Naive B cell (primary cell): ENCODE results near the gene MCUB. TPM values are rescaled to one million over a fixed set of nuclear protein-coding genes. Genes with fewer than 3 reads are reported as not detected.

Source experiments
- ATAC-seq, 2 donors: fragments of 150-1000 bp; cut with Tn5 transposase; 2 replicates each; pipeline ENCODE4 v1.10.0; 2021; ENCODE audit warnings: low read depth in 2 of 2, mild to moderate bottlenecking in 2 of 2, moderate library complexity in 2 of 2
- DNase-seq: peaks from one replicate; pipeline ENCODE4 v3.0.0; 2022
- H3K27ac Mint-ChIP-seq, 6 donors: one replicate each; pipeline ENCODE4 v1.8.0; 2020 to 2022; ENCODE audit warnings: mild to moderate bottlenecking in 6 of 6, mixed read lengths in 6 of 6, moderate library complexity in 5 of 6, inconsistent platforms in 2 of 6
- H3K27me3 Mint-ChIP-seq, 3 donors: one replicate each; pipeline ENCODE4 v1.8.0; 2021 to 2022; ENCODE audit warnings: mixed read lengths in 3 of 3, mild to moderate bottlenecking in 1 of 3
- H3K36me3 Mint-ChIP-seq, 2 donors: one replicate each; pipeline ENCODE4 v1.8.0; 2020 to 2022; ENCODE audit warnings: mixed read lengths in 2 of 2, inconsistent platforms in 1 of 2, mild to moderate bottlenecking in 1 of 2
- H3K4me1 Mint-ChIP-seq, 3 donors: one replicate each; pipeline ENCODE4 v1.8.0; 2020 to 2022; ENCODE audit warnings: mixed read lengths in 3 of 3, inconsistent platforms in 1 of 3, mild to moderate bottlenecking in 1 of 3, moderate library complexity in 1 of 3
- H3K4me3 Mint-ChIP-seq, 8 donors: one replicate each; pipeline ENCODE4 v1.8.0; 2020 to 2022; ENCODE audit warnings: mild to moderate bottlenecking in 8 of 8, mixed read lengths in 8 of 8, moderate library complexity in 8 of 8, inconsistent platforms in 2 of 8
- H3K9me3 Mint-ChIP-seq, 7 donors: one replicate each; pipeline ENCODE4 v1.8.0; 2020 to 2022; ENCODE audit warnings: mixed read lengths in 7 of 7, mild to moderate bottlenecking in 5 of 7, inconsistent platforms in 2 of 7, moderate library complexity in 1 of 7
- polyA plus RNA-seq, 6 donors: library from polyadenylated mRNA; unstranded; fragments of 300-500 nt; fragmentation: Illumina TruSeq; gene quantifications; one replicate each; pipeline ENCODE4 v1.2.3, GENCODE V29; 2021; ENCODE audit warnings: low read depth in 6 of 6

Gene MCUB
- polyA plus RNA-seq, 6 donors from 2014 or later, result 118 to 213 (median 145) TPM

- no peak for DNase-seq
- H3K36me3 Mint-ChIP-seq, result peaks cover 18 to 24% of the 10 kb centered on the region in 2 donors
- H3K27ac Mint-ChIP-seq, result peak overlapping the region in 3 of 6 donors; percentile 7 to 56 (median 23)
- no peak overlapping the region for H3K4me3 Mint-ChIP-seq
- H3K27me3 Mint-ChIP-seq, result no peaks in the 10 kb centered on the region
- H3K4me1 Mint-ChIP-seq, result peaks cover 43 to 53% (median 47%) of the 10 kb centered on the region in 3 donors
- H3K9me3 Mint-ChIP-seq, result peaks cover 0 to 11% (median 3%) of the 10 kb centered on the region in 7 donors
- ATAC-seq, result no peak
These were observed 54.4 kb downstream of the MCUB start for GRCh38 chr4:109614466-109614865.

GRCh38 chr4:109615742-109616141 lies 55.7 kb downstream of the MCUB start:
- ATAC-seq (no peak), DNase-seq (no peak)
- H3K27me3 Mint-ChIP-seq, result no peaks in the 10 kb centered on the region
- peaks cover 37 to 47% (median 42%) of the 10 kb centered on the region in 3 donors for H3K4me1 Mint-ChIP-seq
- no peak overlapping the region for H3K4me3 Mint-ChIP-seq
- peaks cover 0 to 9% (median 3%) of the 10 kb centered on the region in 7 donors for H3K9me3 Mint-ChIP-seq
- H3K27ac Mint-ChIP-seq, result no peak overlapping the region
- peaks cover 6 to 16% of the 10 kb centered on the region in 2 donors for H3K36me3 Mint-ChIP-seq

- peaks cover 6 to 16% of the 10 kb centered on the region in 2 donors for H3K36me3 Mint-ChIP-seq
- no peak for ATAC-seq
- peaks cover 37 to 47% (median 42%) of the 10 kb centered on the region in 3 donors for H3K4me1 Mint-ChIP-seq
- no peak for DNase-seq
- H3K9me3 Mint-ChIP-seq, result peaks cover 0 to 8% (median 2%) of the 10 kb centered on the region in 7 donors
- no peak overlapping the region for H3K4me3 Mint-ChIP-seq
- H3K27me3 Mint-ChIP-seq, result no peaks in the 10 kb centered on the region
- H3K27ac Mint-ChIP-seq, result no peak overlapping the region
These were observed 56.2 kb downstream of the MCUB start for GRCh38 chr4:109616243-109616642.

- peaks cover 14 to 27% (median 22%) of the 10 kb centered on the region in 3 donors for H3K4me1 Mint-ChIP-seq
- H3K9me3 Mint-ChIP-seq, result no peaks in the 10 kb centered on the region
- no peak for DNase-seq
These were observed 62.6 kb downstream of the MCUB start for GRCh38 chr4:109622626-109623025.

GRCh38 chr4:109624536-109624935 lies 64.5 kb downstream of the MCUB start:
- no peaks in the 10 kb centered on the region for H3K9me3 Mint-ChIP-seq
- H3K36me3 Mint-ChIP-seq, result peaks cover 5 to 15% of the 10 kb centered on the region in 2 donors
- peak overlapping the region in 2 of 6 donors; percentile 19 to 39 for H3K27ac Mint-ChIP-seq
- DNase-seq, result no peak
- H3K4me1 Mint-ChIP-seq, result peaks cover 18 to 33% (median 27%) of the 10 kb centered on the region in 3 donors
- no peak for ATAC-seq
- no peaks in the 10 kb centered on the region for H3K27me3 Mint-ChIP-seq
- no peak overlapping the region for H3K4me3 Mint-ChIP-seq

More at GRCh38 chr4:109622626-109623025, 62.6 kb downstream of the MCUB start:
- H3K36me3 Mint-ChIP-seq, result peaks cover 5 to 23% of the 10 kb centered on the region in 2 donors
- no peaks in the 10 kb centered on the region for H3K27me3 Mint-ChIP-seq
- H3K4me3 Mint-ChIP-seq, result no peak overlapping the region
- no peak for ATAC-seq
- peak overlapping the region in 1 of 6 donors; percentile 11 for H3K27ac Mint-ChIP-seq

- H3K27me3 Mint-ChIP-seq, result no peaks in the 10 kb centered on the region
- H3K4me1 Mint-ChIP-seq, result peaks cover 36 to 42% (median 37%) of the 10 kb centered on the region in 3 donors
- peak overlapping the region in 2 of 6 donors; percentile 15 to 49 for H3K27ac Mint-ChIP-seq
These were observed 67.3 kb downstream of the MCUB start for GRCh38 chr4:109627361-109627760.

GRCh38 chr4:109629775-109630174 lies 69.7 kb downstream of the MCUB start:
- H3K27me3 Mint-ChIP-seq, result no peaks in the 10 kb centered on the region
- H3K4me3 Mint-ChIP-seq, result peak overlapping the region in 1 of 8 donors; percentile 25
- H3K36me3 Mint-ChIP-seq, result no peaks in the 10 kb centered on the region
- ATAC-seq, result no peak
- DNase-seq, result no peak
- H3K9me3 Mint-ChIP-seq, result no peaks in the 10 kb centered on the region
- H3K4me1 Mint-ChIP-seq, result peaks cover 24 to 32% (median 25%) of the 10 kb centered on the region in 3 donors
- H3K27ac Mint-ChIP-seq, result peak overlapping the region in 2 of 6 donors; percentile 19 to 38

More at GRCh38 chr4:109627361-109627760, 67.3 kb downstream of the MCUB start:
- Mint-ChIP-seq H3K36me3 (peaks cover 5 to 15% of the 10 kb centered on the region in 2 donors), H3K4me3 (no peak overlapping the region), H3K9me3 (no peaks in the 10 kb centered on the region)
- DNase-seq, result no peak
- ATAC-seq, result no peak

GRCh38 chr4:109631532-109632108 lies 71.6 kb downstream of the MCUB start:
- Mint-ChIP-seq H3K27ac (peak overlapping the region in 4 of 6 donors; percentile 27 to 82 (median 61)), H3K4me3 (peak overlapping the region in 1 of 8 donors; percentile 37)

GRCh38 chr4:109640644-109641043 lies 80.6 kb downstream of the MCUB start:
- H3K36me3 Mint-ChIP-seq, result peaks cover 15 to 18% of the 10 kb centered on the region in 2 donors
- H3K4me3 Mint-ChIP-seq, result peak overlapping the region in 2 of 8 donors; percentile 2 to 33
- peak; percentile 50 to 67 for ATAC-seq
- H3K27ac Mint-ChIP-seq, result peak overlapping the region in 3 of 6 donors; percentile 2 to 99 (median 70)
- peaks cover 18 to 32% (median 24%) of the 10 kb centered on the region in 3 donors for H3K4me1 Mint-ChIP-seq
- DNase-seq, result peak; percentile 10
- H3K27me3 Mint-ChIP-seq, result no peaks in the 10 kb centered on the region
- H3K9me3 Mint-ChIP-seq, result peaks cover 0 to 8% (median 4%) of the 10 kb centered on the region in 7 donors

More at GRCh38 chr4:109631532-109632108, 71.6 kb downstream of the MCUB start:
- ATAC-seq (peak in 1 of 2 donors; percentile 27), DNase-seq (no peak)
- Mint-ChIP-seq H3K4me1 (peaks cover 25 to 32% (median 29%) of the 10 kb centered on the region in 3 donors), H3K9me3 (peaks cover 0 to 2% (median 0%) of the 10 kb centered on the region in 7 donors), H3K36me3 (peaks cover under 1 to 2% of the 10 kb centered on the region in 2 donors), H3K27me3 (no peaks in the 10 kb centered on the region)

- H3K4me1 Mint-ChIP-seq, result peaks cover 22 to 32% (median 30%) of the 10 kb centered on the region in 3 donors
- no peak for DNase-seq
- H3K27me3 Mint-ChIP-seq, result no peaks in the 10 kb centered on the region
- no peak overlapping the region for H3K4me3 Mint-ChIP-seq
- no peak for ATAC-seq
- H3K27ac Mint-ChIP-seq, result no peak overlapping the region
- peaks cover 0 to 23% of the 10 kb centered on the region in 2 donors for H3K36me3 Mint-ChIP-seq
- H3K9me3 Mint-ChIP-seq, result peaks cover 0 to 12% (median 5%) of the 10 kb centered on the region in 7 donors
These were observed 86.0 kb downstream of the MCUB start for GRCh38 chr4:109645874-109646710.

- Mint-ChIP-seq H3K27ac (peak overlapping the region in 2 of 6 donors; percentile 5 to 31), H3K27me3 (no peaks in the 10 kb centered on the region), H3K9me3 (peaks cover 0 to 24% (median 17%) of the 10 kb centered on the region in 7 donors), H3K4me3 (peak overlapping the region in 3 of 8 donors; percentile 12 to 35 (median 26)), H3K4me1 (peaks cover 20 to 27% (median 26%) of the 10 kb centered on the region in 3 donors), H3K36me3 (peaks cover 8 to 34% of the 10 kb centered on the region in 2 donors)
- no peak for DNase-seq
- peak in 1 of 2 donors; percentile 46 for ATAC-seq
These were observed 88.4 kb downstream of the MCUB start for GRCh38 chr4:109648266-109648996.

- peaks cover 22 to 27% (median 26%) of the 10 kb centered on the region in 3 donors for H3K4me1 Mint-ChIP-seq
- no peak for DNase-seq
- no peak for ATAC-seq
- H3K27me3 Mint-ChIP-seq, result no peaks in the 10 kb centered on the region
- H3K9me3 Mint-ChIP-seq, result peaks cover 0 to 24% (median 17%) of the 10 kb centered on the region in 7 donors
- H3K27ac Mint-ChIP-seq, result peak overlapping the region in 2 of 6 donors; percentile 5 to 75
- H3K4me3 Mint-ChIP-seq, result peak overlapping the region in 6 of 8 donors; percentile 8 to 53 (median 42)
- H3K36me3 Mint-ChIP-seq, result peaks cover 8 to 34% of the 10 kb centered on the region in 2 donors
These were observed 89.0 kb downstream of the MCUB start for GRCh38 chr4:109648997-109649575.
